Stimulated activated naive CD8-positive, alpha-beta T cell treated with anti-CD3 and anti-CD28 coated beads, Interleukin-15, Interleukin-2, amounts not matched to agents 100 U/mL and 50 U/mL, for 24 hours (primary cell): ENCODE measurements around the gene IL3.

Source experiments
- ATAC-seq: fragments of 150-1000 bp; cut with Tn5 transposase; one replicate; pipeline ENCODE4 v1.10.0; 2021
- DNase-seq: peaks from one replicate; pipeline ENCODE4 v3.0.0; 2021

IL3 gene

DNA sequence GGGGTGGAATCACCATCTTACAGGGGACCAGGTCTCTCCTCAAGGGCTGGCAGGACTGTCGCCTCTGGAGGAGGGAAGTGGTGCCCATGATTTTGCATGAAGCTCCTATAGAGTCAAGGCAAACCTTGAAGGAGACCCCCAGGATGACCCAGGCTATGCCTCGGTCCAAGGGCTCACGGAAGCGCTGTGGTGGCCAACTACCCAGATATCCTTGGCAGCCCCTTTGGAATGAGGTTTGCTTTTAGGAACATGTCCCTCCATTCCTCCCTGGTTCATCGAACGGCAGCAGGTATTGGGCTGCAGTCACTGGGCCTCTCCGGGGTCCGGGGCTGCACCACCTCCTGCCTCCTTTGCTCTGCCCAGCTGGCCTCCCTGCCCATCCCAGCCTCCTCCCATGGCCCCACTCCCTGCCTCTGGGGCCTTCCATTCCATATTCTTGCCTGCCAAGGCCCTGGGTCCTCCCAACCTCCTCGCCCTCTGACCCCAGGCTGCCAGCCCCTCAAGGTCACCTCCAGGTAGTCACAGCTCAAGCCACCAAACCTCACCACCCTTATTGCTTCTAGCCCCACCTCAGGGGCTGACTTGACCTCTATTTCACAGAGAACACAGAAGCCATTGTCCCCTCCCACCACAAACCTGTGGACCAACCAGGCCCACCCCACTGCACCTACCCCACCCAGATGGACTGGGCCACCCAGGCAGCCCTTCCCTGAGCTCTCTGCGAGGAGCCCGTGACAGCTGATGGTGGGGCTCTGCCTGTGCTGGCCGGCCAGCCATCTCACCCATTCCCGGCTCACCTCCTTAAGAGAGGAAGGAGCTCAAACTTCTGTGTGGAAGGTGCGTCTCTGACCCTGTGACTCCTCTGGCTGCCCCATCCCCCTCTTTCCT lies 3.6 kb upstream of the IL3 start:
- DNase-seq = no peak
- ATAC-seq = no peak

DNA sequence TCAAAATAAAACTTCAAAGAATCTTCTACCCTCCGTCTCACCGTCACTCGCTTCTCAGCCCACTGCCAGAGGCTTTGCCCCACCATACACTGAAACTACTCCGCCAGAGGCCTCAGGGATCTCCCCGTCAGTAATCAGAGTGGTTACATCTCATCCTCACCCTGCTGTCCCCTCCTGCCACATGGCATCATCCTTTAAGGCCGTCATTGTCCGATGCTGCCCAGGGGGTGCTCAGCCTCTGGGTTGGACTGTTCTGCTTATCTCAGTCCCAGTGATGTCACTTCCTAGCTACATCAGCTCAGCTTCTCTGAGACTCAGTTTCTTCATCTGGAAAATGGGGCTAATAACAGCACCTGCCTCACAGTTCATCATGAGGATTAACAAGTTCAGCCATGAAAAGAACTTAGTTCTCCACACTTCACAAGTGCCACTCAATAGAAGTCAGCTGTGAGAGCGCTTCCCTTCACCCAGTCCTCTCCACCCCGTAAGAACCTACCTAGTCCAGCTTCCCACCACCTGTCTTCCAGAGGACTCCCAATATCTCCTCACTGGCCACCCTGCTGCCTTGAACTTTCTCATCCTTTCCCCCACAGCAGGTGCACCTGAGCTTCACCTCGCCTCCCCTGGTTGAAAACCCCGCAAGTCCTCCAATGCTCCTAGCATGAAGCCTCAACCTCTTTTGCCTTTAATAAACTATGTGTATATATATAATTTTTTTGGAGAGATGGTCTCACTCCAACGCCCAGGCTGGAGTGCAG lies 2.8 kb upstream of the IL3 start:
- ATAC-seq (no peak), DNase-seq (no peak)

DNA sequence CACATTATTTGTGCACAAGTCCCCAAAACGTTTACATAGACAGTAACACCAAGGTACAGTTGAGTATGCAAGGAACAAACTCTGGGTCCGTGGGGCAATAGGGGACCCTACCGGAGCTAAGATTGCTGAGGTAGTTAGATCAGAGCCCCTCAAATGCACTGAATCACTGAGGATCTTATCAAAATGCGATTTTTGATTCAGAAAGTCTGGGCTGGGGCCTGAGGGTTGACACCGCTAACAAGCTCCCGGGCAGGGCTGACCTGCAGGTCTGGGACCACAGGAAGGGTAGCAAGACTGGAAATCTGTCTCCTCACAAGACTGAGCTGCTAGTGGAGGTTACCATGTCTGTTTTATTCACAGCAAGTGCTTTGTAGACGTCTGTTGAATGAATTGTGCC lies 1.8 kb upstream of the IL3 start:
- ATAC-seq = no peak
- DNase-seq = no peak

DNA sequence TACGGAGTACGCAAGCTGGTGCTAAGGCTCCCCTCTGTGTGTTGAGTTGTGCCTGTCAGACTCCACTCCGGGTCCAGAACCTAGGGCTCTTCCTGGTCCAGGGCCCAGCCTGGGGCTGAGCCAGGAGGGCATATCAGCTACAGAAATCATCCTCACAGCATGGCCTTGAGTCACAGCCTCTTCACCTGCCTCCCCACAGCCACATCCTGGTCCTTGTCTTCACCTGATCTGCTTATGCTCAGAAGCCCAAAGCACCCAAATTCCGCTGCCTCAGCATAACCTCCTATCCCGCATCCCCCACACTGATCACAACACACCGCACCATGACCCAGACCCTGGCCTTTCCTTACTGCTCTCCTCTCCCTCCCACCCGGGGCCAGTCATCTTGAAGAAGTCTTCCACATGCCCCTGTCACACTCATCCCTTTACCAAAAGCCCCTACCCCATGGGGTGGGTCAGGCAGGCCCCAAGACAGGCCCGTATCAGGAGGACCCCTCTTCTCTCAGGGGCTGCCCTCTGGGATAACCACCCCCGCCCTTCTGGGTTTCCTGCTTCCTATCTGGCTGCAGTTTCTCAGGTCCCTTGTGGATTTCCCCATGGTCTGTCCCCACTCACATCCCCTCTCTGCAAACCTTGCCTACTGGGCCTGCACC lies 1.3 kb upstream of the IL3 start:
- DNase-seq = peak; percentile 45

DNA sequence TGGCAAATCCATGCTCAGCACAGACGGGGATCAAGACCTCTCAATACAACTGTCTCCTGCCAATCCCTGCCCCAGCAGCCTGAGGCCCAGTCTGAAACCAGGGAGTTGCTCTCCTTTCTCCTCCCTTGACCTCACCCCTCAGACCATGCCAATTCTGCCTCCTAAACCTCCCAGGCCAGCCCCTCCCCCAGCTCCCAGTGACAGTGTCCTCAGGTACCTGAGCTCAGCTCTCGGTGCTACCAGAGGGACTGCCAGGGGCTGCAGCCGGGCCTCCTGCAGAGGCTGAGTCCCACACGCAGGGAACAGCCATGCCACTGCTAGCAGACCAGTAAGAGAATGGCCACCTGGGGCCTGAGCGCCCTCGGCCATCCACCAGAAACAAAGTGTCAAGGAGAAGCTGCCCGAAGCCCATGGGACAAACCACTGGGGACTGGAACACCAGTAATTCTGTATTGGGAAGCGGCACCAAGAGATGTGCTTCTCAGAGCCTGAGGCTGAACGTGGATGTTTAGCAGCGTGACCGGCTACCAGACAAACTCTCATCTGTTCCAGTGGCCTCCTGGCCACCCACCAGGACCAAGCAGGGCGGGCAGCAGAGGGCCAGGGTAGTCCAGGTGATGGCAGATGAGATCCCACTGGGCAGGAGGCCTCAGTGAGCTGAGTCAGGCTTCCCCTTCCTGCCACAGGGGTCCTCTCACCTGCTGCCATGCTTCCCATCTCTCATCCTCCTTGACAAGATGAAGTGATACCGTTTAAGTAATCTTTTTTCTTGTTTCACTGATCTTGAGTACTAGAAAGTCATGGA lies 557 bp upstream of the IL3 start:
- ATAC-seq (no peak), DNase-seq (no peak)

More for the DNA sequence above, 1.3 kb upstream of the IL3 start:
- ATAC-seq = peak; percentile 20

DNA sequence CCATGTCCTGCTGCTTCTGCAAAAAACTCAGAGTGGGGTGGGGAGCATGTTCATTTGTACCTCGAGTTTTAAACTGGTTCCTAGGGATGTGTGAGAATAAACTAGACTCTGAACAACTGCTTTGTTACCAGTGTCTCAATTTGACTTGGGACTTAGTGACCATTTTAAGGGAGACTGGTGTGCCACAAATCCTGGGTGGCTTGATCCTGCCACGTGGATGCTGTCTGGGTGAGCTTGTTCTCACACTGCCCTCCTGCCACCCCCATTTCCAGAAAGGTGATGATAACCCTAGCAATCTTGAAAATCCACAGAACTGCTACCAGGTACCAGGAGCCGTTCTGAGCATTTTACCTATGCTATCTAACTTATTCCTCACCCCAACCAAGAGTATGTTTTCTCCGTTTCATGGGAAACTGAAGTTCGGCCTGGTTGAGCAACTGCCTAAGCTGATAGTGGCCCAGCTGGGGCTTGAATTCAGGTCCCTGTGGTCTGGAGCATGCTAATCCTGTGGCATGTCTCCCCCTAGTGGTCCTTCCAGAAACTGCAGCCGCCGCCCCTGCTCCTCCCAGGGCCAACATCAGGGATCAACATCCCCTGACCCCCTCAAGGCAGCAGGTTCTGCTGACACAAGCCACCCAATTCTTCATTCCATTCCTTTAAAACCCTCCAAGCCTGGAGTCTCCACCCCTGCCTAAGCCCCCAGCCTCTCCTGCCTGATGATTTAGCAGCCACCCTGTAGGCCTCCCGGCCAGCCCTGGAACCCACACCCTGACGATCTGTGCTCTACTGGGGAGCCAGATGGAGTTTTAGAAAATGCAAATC lies 2.8 kb downstream of the IL3 start:
- ATAC-seq (peak; percentile 47), DNase-seq (peak; percentile 95)

DNA sequence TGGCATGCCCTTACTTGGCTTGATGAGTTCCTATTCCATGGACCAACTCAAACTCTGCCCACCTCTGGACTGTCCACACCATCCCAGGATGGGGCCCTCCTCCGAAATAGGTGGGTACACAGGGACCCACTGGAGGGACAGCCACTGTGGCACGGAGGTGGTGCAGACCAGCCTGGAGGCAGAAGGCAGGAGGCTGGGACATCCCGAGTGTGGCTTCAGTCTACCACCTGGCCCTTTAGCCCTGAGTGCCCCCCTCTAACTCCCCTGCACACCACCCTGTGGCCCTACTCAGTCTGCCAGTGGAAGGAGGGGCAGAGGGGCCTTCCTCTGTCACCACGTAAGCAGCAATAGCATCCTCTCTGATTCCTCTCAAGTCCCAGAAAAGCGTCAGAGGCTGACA lies 3.7 kb downstream of the IL3 start:
- DNase-seq (no peak), ATAC-seq (no peak)

DNA sequence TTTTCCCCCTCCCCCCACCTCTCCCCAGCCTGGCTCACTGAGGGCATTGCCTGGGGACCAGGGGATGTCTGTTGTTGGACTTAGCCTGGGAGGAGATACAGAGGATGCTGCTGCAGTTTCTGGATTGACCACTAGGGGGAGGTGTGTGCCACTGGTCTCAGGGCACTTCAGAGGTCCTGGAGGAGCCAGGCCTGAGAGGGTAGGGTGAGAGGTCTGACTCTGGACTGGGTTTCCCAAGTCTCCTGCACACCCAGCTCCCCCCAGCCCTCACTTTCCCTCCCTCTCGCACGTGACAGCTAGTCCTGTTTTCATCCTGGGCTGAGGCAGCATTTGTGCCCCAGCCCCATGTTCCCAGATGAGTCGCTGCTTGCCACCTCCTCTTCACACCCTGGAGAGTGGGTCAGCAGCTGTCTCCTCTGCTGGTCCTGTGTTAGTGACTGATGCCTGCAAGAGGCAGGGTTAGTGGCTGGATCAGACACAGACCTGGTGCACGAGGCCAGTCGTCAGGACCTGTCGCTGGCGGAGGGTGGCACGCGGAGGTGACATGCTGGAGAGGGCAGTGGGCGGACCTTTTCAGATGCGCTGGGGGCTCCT lies 4.4 kb downstream of the IL3 start:
- peak; percentile 61 for ATAC-seq

DNA sequence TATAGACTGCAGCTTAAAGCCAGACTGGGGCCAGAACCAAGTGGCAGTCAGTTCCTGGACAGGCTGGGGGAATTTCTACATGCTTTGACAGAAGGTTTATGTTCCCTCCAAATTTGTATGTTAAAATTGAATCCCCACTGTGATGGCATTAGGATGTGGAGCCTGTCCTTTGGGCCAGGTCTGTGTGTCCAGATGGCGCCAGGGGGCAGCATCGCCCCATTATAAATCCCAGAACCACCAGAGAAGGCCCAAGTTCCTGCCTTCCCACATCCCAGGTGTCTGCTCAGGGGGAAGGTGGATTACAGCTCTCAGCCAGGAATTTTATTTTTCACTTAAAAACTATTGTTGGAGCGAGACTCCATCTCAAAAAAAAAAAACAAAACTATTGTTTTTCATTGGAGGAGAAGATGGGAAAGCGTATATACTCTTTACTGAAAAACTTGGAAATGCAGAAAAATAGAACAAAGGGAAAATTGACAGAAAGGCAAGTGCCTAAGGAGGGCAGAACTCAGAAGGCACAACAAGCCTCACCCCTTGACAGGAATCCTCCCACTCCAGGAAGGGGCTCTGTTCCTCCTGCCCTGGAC lies 5.0 kb downstream of the IL3 start:
- DNase-seq (peak; percentile 75), ATAC-seq (peak; percentile 60)

More for the DNA sequence above, 4.4 kb downstream of the IL3 start:
- DNase-seq = peak; percentile 90

DNA sequence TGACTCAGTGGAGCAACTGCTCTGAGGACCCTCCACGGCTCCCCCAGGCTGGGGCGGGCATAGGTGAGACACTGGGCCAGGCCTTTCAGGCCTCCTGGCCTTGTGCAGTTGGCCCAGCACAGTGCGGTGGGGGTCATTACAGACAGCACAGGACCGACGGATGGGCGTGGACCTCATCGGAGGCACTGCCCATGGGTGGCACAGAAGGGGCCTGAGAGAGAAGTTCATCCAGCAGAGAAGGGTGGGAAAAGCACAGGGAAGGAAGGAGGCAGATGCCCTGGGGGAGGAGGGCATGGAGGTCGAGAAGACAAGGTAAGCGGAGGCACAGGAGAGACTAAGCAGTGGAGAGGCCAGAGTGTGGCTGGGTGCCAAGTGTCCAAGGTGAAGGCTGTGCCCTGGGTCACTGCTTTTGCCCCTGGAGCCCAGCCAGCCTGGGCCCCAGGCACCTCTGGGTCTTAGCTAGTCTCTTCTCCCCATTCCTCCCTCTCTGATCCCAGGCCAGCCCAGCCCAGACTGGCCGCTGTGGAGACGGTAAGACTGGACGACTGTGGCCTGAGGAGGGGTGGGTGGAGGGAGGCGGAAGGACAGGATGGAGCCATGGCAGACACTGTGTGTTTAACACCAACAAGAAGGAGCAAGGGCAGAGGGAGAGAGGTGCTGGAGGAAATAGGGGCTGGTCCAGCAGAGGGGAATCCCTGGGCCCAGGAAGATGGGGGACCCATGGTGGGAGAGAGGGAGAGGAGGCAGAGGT lies 5.7 kb downstream of the IL3 start:
- ATAC-seq (no peak), DNase-seq (peak; percentile 9)

DNA sequence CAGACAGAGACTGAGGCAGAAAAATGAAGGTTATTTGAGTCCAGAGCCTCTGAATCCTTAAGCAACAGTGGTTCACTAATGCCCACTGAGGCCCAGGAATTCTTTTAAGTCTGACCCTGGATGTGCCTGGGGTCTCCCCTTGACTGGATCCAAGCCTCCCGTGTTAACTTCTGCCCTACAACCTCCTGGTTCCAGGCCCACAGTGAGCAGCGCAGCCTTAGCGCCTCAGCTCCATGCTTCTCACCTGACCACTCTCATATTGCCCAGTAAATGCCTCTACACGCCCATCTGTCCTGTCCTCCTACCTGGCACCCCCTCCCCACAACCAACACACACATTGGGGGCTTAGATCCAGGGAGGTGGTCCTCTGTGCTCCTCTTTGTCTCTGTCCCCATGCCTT lies 6.4 kb downstream of the IL3 start:
- ATAC-seq (no peak), DNase-seq (no peak)

DNA sequence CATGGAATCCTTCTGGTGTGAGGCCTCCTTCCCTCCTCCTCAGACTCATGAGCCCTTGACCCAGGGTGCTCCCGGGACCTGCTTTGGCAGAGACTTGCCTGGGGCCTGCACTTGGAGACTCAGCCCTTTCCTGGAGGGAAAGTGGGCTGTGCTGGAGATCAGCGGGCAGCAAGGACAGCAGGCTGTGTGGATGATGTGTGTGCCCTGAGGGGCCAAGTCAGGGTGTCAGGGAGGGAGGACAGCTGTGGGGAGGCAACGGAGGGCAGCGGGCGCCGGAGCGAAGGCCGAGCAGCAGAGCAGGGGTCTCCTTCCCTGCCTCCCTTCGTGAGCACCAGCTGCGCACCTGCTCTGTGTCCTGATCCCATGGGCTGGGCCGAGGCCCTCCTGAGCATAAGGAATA lies 7.0 kb downstream of the IL3 start:
- ATAC-seq = no peak
- DNase-seq = no peak

DNA sequence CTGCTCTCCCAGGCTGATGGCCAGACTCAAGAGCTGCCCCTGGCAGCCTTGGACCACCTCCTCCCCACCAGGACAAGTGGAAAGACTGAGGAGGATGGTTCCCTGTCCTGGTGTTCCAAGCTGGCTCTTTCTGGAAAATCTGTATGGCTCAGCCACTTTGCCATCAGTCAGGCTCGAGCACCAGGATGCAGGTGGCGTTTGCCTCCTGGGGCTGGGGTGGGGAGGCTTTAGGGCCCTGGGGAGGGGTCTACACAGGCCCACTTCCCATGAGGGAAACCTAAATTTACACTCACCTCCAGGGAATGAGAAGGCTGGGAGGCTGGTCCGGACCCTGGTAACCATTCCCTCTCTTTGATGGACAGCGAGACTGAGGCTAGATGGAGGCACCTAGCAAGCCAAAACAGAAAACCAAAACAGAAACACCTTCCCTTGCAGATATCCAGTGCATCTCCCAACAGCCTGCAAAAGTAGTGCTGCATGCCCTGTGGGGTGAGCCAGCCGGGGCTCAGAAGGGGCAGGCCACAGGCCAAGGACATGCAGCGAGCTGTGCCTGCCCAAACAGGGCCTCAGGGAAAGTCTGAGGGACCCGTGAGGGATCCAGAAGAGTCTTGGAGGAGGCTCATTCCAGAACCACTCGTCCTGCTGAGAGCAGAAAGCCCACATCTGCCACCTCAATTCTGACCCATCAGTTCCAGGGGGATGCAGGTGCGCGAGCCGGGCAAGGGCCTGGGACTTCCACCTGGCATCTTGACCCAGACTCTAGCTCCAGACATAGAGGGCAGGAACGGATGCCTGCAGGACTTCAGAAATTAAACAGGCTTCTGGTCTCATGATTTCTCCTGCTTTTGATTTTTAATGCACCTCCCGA lies 7.7 kb downstream of the IL3 start:
- ATAC-seq = no peak

DNA sequence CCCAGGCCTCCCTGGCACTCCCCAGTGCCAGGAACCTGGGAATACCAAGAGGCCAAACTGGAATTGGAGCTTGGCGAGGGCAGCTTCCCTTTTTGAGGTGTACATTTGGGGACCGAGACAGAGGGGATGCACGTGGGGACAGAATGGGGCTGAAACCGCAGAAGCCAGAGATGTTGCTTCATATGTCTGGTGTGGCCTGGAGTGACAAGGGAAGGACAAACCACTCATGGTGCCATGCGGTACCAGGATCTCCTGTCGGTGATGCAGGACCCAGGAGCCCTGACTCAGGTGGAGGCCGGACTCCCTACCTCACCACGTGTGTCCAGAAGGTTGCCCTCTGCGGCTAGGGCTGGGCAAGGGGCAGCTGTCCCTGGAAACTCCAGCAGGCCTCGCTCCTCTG lies 9.1 kb downstream of the IL3 start:
- no peak for ATAC-seq

More for the DNA sequence above, 7.7 kb downstream of the IL3 start:
- peak; percentile 8 for DNase-seq

DNA sequence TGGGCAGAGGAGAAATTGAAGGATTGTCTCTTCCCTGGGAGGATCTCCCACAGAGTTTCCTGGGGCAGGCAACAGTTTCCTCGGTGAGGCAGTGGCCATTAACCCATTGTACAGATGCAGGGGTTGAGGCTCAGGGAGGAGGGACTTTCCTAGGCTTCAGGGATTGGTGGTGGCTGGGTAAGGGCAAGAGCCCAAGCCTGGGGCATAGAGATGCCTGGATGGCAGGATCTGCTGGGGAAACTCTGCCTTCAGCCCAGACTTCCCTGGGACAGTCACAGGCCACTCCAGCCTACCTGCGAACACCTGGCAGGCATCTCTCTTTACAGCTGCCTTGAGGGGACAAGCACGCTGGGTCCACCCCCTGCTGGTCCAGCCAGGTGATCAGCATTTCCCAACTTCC lies 9.5 kb downstream of the IL3 start:
- ATAC-seq = no peak
- DNase-seq = peak; percentile 12

More for the DNA sequence above, 9.1 kb downstream of the IL3 start:
- DNase-seq = peak; percentile 14

DNA sequence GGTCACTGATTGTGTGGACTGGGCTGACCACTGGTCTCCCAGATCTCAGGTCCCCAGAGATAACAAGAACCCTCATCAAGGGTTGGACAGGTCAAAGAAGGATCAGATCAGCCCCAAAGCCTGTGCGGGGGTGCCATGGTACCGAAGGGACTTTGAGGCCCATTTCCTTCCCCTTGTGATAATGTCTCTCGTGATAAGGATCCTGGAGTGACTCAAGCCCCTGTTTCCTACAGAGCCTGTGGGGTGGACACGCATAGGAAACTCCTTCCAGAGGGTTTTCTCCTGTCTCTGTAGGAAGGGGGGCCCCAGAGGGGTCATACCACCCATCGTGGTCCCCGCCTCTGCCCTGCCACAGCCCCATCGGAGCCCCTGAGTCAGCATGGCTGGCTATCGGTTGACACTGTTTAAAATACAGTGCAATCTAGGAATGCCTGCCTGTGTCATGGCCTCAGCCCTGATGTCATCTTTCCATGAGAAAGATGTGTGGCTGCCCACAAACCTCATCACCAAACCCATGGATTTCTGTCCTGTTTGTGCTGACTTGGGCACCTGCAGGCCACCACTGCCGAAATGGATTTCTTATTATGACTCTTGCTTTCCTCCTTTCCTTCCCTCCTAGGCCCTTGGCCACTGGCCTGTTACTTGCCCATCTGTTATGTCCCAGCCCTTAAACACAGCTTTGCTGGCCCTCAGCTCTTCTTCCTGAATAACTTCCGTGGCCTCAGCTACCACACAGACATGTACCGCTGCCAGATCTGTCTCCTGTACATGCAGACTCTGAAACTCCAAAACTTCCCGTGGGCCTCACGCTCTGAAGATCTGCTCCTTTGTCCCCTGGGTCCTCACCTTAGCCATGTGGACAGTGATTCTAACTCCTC lies 10.2 kb downstream of the IL3 start:
- peak; percentile 83 for DNase-seq

DNA sequence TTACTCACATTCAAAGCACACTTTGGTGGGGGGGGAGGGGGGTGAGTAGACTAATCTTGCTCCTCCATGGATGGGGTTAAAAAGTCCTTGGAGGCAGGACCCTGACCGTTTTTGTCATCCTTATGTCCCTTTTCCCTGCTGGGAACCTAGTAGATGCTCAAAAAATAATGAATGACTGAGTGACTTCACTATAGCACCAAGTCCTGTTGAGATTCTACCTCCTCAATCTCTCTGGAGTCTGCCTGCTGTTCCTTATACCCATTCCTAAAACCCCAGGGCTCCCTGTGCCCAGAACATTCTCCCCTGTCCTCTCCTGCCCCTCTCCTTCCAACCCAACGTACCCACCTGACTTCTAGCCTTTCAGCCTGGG lies 10.9 kb downstream of the IL3 start:
- ATAC-seq (no peak), DNase-seq (no peak)

More for the DNA sequence above, 10.2 kb downstream of the IL3 start:
- ATAC-seq = peak; percentile 76

DNA sequence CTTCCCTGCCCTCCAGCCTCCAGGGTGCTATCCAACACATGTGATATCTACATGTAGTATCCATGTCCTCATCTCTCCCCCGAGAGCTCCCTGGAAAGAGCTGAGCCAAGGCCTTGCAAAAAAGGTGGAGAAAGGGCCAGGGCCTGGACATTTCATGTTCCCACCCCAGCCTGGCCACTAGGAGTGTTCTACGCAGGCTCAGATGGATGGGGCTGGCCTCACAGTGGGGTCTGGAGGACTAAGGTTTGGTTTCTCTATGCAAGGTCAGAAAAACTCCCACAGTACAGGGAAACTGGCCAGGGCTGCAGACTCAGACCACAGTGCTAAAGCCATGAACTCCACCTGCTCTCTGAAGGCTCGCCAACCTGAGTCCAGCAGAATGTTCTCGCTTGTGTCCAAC lies 11.6 kb downstream of the IL3 start:
- ATAC-seq = no peak
- DNase-seq = peak; percentile 6
